HEK293T (cell line): ENCODE data around the gene DLG2.

Source experiments
- CTCF ChIA-PET: fragments of 350-600 bp; formaldehyde crosslinking; extraction: SDS; loops from one replicate; lab custom pipeline; 2021; ENCODE audit warnings: antibody characterized with exemption, inconsistent platforms; lab: Yijun Ruan, JAX
- POLR2A ChIA-PET: fragments of 350-600 bp; formaldehyde crosslinking; extraction: SDS; loops from one replicate; lab custom pipeline; 2020; ENCODE audit warnings: antibody characterized with exemption, inconsistent platforms; lab: Yijun Ruan, JAX
- DNase-seq: peaks from one replicate; pipeline ENCODE4 v3.0.0; 2012; ENCODE audit warnings: mixed read lengths; ENCODE audit errors: extremely low spot score
- ARNT ChIP-seq: fragments of 450-650 bp; IDR thresholded peaks from 2 replicates; pipeline ENCODE4 v1.6.1; 2017; ENCODE audit warnings: mild to moderate bottlenecking
- BHLHE40 ChIP-seq: fragments of 450-650 bp; IDR thresholded peaks from 2 replicates; pipeline ENCODE4 v1.6.1; 2016; ENCODE audit warnings: mild to moderate bottlenecking, moderate library complexity, borderline replicate concordance
- CTBP1 ChIP-seq: fragments of 450-650 bp; IDR thresholded peaks from 2 replicates; pipeline ENCODE4 v1.6.1; 2016; ENCODE audit warnings: borderline replicate concordance
- ELF4 ChIP-seq: fragments of 450-650 bp; IDR thresholded peaks from 2 replicates; pipeline ENCODE4 v1.6.1; 2017; ENCODE audit warnings: antibody characterized with exemption
- FOXA1 ChIP-seq: fragments of 450-650 bp; IDR thresholded peaks from 2 replicates; pipeline ENCODE4 v1.6.1; 2016; ENCODE audit warnings: mild to moderate bottlenecking
- FOXK2 ChIP-seq: fragments of 450-650 bp; IDR thresholded peaks from 2 replicates; pipeline ENCODE4 v1.6.1; 2016; ENCODE audit warnings: mild to moderate bottlenecking
- FOXM1 ChIP-seq: fragments of 450-650 bp; IDR thresholded peaks from 2 replicates; pipeline ENCODE4 v1.6.1; 2017; ENCODE audit warnings: mild to moderate bottlenecking, borderline replicate concordance
- HDGF ChIP-seq: fragments of 450-650 bp; IDR thresholded peaks from 2 replicates; pipeline ENCODE4 v1.6.1; 2017; ENCODE audit warnings: antibody characterized with exemption, borderline replicate concordance
- L3MBTL2 ChIP-seq: fragments of 450-650 bp; conservative IDR thresholded peaks from 2 replicates; pipeline ENCODE4 v1.6.1; 2016; ENCODE audit warnings: mild to moderate bottlenecking
- LEF1 ChIP-seq: fragments of 450-650 bp; IDR thresholded peaks from 2 replicates; pipeline ENCODE4 v1.6.1; 2017; ENCODE audit warnings: mild to moderate bottlenecking, borderline replicate concordance
- NFRKB ChIP-seq: fragments of 450-650 bp; IDR thresholded peaks from 2 replicates; pipeline ENCODE4 v1.6.1; 2016; ENCODE audit warnings: mild to moderate bottlenecking, moderate library complexity
- SP1 ChIP-seq: fragments of 450-650 bp; IDR thresholded peaks from 2 replicates; pipeline ENCODE4 v1.6.1; 2017
- SUZ12 ChIP-seq: fragments of 450-650 bp; IDR thresholded peaks from 2 replicates; pipeline ENCODE4 v1.6.1; 2016; ENCODE audit warnings: mild to moderate bottlenecking
- TARDBP ChIP-seq: fragments of 450-650 bp; IDR thresholded peaks from 2 replicates; pipeline ENCODE4 v1.6.1; 2016
- ZNF384 ChIP-seq: fragments of 450-650 bp; IDR thresholded peaks from 2 replicates; pipeline ENCODE4 v1.6.1; 2016
- TF ChIP-seq, protein P1 (sequence below): fragments of 450-650 bp; IDR thresholded peaks from 2 replicates; pipeline ENCODE4 v1.6.1; 2016

Gene DLG2

DNA sequence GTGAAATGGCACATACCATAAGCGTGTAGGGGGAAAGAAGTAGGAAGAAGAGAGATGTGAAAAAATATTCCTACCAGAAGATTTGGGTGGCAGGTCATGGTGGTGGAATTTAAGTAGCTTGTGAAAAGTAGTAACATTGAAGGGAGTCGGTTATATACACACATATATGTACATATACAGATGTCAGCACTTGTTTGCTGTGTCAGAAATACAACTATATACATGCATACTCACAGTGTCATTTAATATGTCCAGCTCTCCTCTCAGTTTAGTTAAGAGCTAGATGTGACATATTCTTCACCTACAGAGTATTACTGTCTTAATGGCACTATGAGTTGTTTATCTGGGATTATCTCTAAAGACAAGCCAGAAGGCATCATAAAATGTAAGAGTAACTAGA is 1353.6 kb downstream of the DLG2 start:
- DNase-seq: no peak
- POLR2A ChIA-PET: interaction anchor here (1.0 kb wide), 1 partner anchor 9 kb away, joined by 3 read pairs; no protein-coding TSS in a partner anchor
- TF ChIP-seq FOXM1 (no peak), SP1 (no peak), NFRKB (no peak), L3MBTL2 (no peak), FOXA1 (no peak), BHLHE40 (no peak), LEF1 (no peak), ARNT (no peak), CTBP1 (no peak), ZNF384 (no peak), HDGF (no peak), SUZ12 (no peak), ELF4 (no peak), TARDBP (no peak), FOXK2 (no peak)
- TF ChIP-seq, protein P1, sequence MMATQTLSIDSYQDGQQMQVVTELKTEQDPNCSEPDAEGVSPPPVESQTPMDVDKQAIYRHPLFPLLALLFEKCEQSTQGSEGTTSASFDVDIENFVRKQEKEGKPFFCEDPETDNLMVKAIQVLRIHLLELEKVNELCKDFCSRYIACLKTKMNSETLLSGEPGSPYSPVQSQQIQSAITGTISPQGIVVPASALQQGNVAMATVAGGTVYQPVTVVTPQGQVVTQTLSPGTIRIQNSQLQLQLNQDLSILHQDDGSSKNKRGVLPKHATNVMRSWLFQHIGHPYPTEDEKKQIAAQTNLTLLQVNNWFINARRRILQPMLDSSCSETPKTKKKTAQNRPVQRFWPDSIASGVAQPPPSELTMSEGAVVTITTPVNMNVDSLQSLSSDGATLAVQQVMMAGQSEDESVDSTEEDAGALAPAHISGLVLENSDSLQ: no peak
- CTCF ChIA-PET: no interaction called here

GRCh38 chr11:84270466-84270865 is 1356.7 kb downstream of the DLG2 start:
- ChIA-PET POLR2A (no interaction called here), CTCF (no interaction called here)
- no peak for DNase-seq
- TF ChIP-seq ELF4: no peak
- TF ChIP-seq FOXA1: no peak
- TF ChIP-seq L3MBTL2: no peak
- no peak for TF ChIP-seq HDGF
- TF ChIP-seq FOXM1: no peak
- TF ChIP-seq ZNF384: no peak
- TF ChIP-seq TARDBP: no peak
- TF ChIP-seq SUZ12: no peak
- no peak for TF ChIP-seq ARNT
- no peak for TF ChIP-seq BHLHE40
- no peak for TF ChIP-seq FOXK2
- TF ChIP-seq, protein P1: no peak
- no peak for TF ChIP-seq NFRKB

GRCh38 chr11:84264066-84264465 is 1363.1 kb downstream of the DLG2 start:
- ChIA-PET POLR2A (no interaction called here), CTCF (no interaction called here)
- TF ChIP-seq SUZ12: no peak
- TF ChIP-seq HDGF: no peak
- TF ChIP-seq, protein P1: no peak
- no peak for TF ChIP-seq LEF1
- TF ChIP-seq TARDBP: no peak
- TF ChIP-seq CTBP1: no peak
- no peak for TF ChIP-seq BHLHE40
- no peak for TF ChIP-seq NFRKB
- no peak for TF ChIP-seq ELF4
- no peak for TF ChIP-seq SP1
- no peak for TF ChIP-seq FOXM1
- no peak for TF ChIP-seq FOXA1
- no peak for TF ChIP-seq FOXK2
- no peak for DNase-seq

- CTCF ChIA-PET: no interaction called here
These were observed 1365.4 kb downstream of the DLG2 start for GRCh38 chr11:84261707-84262106.

GRCh38 chr11:84260862-84261261 is 1366.3 kb downstream of the DLG2 start:
- POLR2A ChIA-PET: no interaction called here
- CTCF ChIA-PET: no interaction called here
- no peak for DNase-seq
- no peak for TF ChIP-seq BHLHE40
- no peak for TF ChIP-seq CTBP1
- TF ChIP-seq FOXA1: no peak
- no peak for TF ChIP-seq HDGF
- no peak for TF ChIP-seq ELF4
- no peak for TF ChIP-seq FOXM1
- TF ChIP-seq TARDBP: no peak
- no peak for TF ChIP-seq L3MBTL2
- TF ChIP-seq LEF1: no peak
- no peak for TF ChIP-seq SP1
- no peak for TF ChIP-seq ARNT
- TF ChIP-seq, protein P1: no peak
- TF ChIP-seq ZNF384: no peak
- no peak for TF ChIP-seq FOXK2
- TF ChIP-seq SUZ12: no peak
- TF ChIP-seq NFRKB: no peak

More at GRCh38 chr11:84261707-84262106, 1365.4 kb downstream of the DLG2 start:
- no peak for DNase-seq
- POLR2A ChIA-PET: no interaction called here
- TF ChIP-seq L3MBTL2: no peak
- TF ChIP-seq FOXA1: no peak
- TF ChIP-seq BHLHE40: no peak

GRCh38 chr11:84256618-84257017 is 1370.5 kb downstream of the DLG2 start:
- no peak for DNase-seq
- TF ChIP-seq ZNF384 (no peak), FOXM1 (no peak), L3MBTL2 (no peak), CTBP1 (no peak), HDGF (no peak), SUZ12 (no peak), LEF1 (no peak), TARDBP (no peak), BHLHE40 (no peak)
- POLR2A ChIA-PET: no interaction called here
- CTCF ChIA-PET: no interaction called here
